Spleen (tissue), 7 donors: ENCODE results near the gene TRIM21.
"Not testable (repeated sequence)": the region's sequence is repeated elsewhere in the genome, so short reads cannot be mapped to it uniquely, and the experiment has no call there.

Experiments
- POLR2A ChIP-seq, 3 donors: fragments of 450-650 bp; IDR thresholded peaks; one replicate each; pipeline ENCODE4 v1.5.1; 2017; ENCODE audit warnings: antibody characterized with exemption in 3 of 3, mild to moderate bottlenecking in 1 of 3
- POLR2AphosphoS5 ChIP-seq, 3 donors: sonication (generic); formaldehyde crosslinking; IDR thresholded peaks; one replicate each; pipeline ENCODE4 v1.5.1; 2017; ENCODE audit warnings: antibody characterized with exemption in 3 of 3
- TF ChIP-seq, protein P1 (sequence below), 11 experiments: fragments of 200-600 bp in 7 of 11; fragments of 450-650 bp in 4 of 11; sonication (generic) in 4 of 11; IDR thresholded peaks in 8 of 11; conservative IDR thresholded peaks in 3 of 11; 1 replicate in 7 of 11; 2 replicates in 4 of 11; pipeline versions ENCODE4 v1.4.0 to v1.8.0; 2016 to 2021; ENCODE audit warnings: antibody characterized with exemption in 11 of 11, inconsistent platforms in 4 of 11, mild to moderate bottlenecking in 1 of 11
- donor health status: DM: no; HTN: no; CAD: no; lungs with moderate emphysema.
- donor health status: DM: no; HTN: no; CAD: no.
- donor health status: DM: no; HTN: no; CAD: no.

DNA sequence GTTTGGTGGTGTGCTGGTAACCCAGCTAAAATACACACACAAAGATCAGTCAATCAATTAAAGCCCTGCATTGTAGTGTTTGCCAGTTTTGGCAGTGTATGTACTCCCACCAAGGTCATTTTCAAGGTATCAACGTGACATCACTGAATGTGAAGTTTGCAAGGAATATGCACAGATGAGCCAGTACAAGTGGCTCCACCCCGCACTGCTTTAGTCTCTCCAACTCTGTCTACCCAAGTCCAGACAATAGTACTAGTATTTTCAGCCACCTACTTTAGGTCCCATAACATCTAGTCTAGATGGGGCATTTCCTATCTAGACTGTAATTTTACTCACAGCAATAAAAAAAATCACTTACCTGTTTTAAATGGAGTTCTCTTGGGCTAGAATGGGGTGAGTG lies 48.1 kb downstream of the TRIM21 start:
- TF ChIP-seq POLR2A, POLR2AphosphoS5 (IDR thresholded peaks at IDR 0.05): not testable (repeated sequence)
- TF ChIP-seq, protein P1, sequence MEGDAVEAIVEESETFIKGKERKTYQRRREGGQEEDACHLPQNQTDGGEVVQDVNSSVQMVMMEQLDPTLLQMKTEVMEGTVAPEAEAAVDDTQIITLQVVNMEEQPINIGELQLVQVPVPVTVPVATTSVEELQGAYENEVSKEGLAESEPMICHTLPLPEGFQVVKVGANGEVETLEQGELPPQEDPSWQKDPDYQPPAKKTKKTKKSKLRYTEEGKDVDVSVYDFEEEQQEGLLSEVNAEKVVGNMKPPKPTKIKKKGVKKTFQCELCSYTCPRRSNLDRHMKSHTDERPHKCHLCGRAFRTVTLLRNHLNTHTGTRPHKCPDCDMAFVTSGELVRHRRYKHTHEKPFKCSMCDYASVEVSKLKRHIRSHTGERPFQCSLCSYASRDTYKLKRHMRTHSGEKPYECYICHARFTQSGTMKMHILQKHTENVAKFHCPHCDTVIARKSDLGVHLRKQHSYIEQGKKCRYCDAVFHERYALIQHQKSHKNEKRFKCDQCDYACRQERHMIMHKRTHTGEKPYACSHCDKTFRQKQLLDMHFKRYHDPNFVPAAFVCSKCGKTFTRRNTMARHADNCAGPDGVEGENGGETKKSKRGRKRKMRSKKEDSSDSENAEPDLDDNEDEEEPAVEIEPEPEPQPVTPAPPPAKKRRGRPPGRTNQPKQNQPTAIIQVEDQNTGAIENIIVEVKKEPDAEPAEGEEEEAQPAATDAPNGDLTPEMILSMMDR (IDR thresholded peaks at IDR 0.05 in 8 of 11, conservative IDR thresholded peaks at IDR 0.05 in 3 of 11) = not testable (repeated sequence)
